Activated CD4-positive, alpha-beta memory T cell treated with anti-CD3 and anti-CD28 coated beads for 36 hours (primary cell): ENCODE data around the gene HOXD8. TPM values are rescaled to one million over a fixed set of nuclear protein-coding genes. Genes with fewer than 3 reads are reported as not detected.

ENCODE experiments used
- CTCF ChIA-PET: fragments of 350-600 bp; sonication (Branson Sonifier 250); formaldehyde crosslinking; loops from one replicate; lab custom pipeline; 2021; ENCODE audit warnings: antibody characterized with exemption, inconsistent platforms; lab: Charles Lee
- POLR2A ChIA-PET: fragments of 350-600 bp; sonication (Branson Sonifier 250); formaldehyde crosslinking; loops from one replicate; lab custom pipeline; 2021; ENCODE audit warnings: antibody characterized with exemption; lab: Charles Lee
- DNase-seq: peaks from one replicate; pipeline ENCODE4 v3.0.0-alpha.2; 2020
- H3K27ac Mint-ChIP-seq: one replicate; pipeline ENCODE4 v1.8.0; 2021; ENCODE audit warnings: mixed read lengths
- H3K27me3 Mint-ChIP-seq: one replicate; pipeline ENCODE4 v1.8.0; 2021; ENCODE audit warnings: mixed read lengths
- H3K36me3 Mint-ChIP-seq: one replicate; pipeline ENCODE4 v1.8.0; 2021; ENCODE audit warnings: mixed read lengths
- H3K4me1 Mint-ChIP-seq: one replicate; pipeline ENCODE4 v1.8.0; 2021; ENCODE audit warnings: low read depth, mixed read lengths
- H3K4me3 Mint-ChIP-seq: one replicate; pipeline ENCODE4 v1.8.0; 2021; ENCODE audit warnings: mild to moderate bottlenecking, mixed read lengths
- H3K9me3 Mint-ChIP-seq: one replicate; pipeline ENCODE4 v1.8.0; 2021; ENCODE audit warnings: mixed read lengths
- intact Hi-C: fragments of 100-400 bp; cut with micrococcal nuclease; formaldehyde crosslinking; loops from one replicate; pipeline ENCODE4 v1.15.1; 2023
- total RNA-seq, 2 experiments: library from RNA; stranded (reverse); gene quantifications; one replicate each; pipeline ENCODE4 v1.2.3, GENCODE V29; 2021

HOXD8 gene
- total RNA-seq, 2 experiments from 2014 or later, result not detected

DNA sequence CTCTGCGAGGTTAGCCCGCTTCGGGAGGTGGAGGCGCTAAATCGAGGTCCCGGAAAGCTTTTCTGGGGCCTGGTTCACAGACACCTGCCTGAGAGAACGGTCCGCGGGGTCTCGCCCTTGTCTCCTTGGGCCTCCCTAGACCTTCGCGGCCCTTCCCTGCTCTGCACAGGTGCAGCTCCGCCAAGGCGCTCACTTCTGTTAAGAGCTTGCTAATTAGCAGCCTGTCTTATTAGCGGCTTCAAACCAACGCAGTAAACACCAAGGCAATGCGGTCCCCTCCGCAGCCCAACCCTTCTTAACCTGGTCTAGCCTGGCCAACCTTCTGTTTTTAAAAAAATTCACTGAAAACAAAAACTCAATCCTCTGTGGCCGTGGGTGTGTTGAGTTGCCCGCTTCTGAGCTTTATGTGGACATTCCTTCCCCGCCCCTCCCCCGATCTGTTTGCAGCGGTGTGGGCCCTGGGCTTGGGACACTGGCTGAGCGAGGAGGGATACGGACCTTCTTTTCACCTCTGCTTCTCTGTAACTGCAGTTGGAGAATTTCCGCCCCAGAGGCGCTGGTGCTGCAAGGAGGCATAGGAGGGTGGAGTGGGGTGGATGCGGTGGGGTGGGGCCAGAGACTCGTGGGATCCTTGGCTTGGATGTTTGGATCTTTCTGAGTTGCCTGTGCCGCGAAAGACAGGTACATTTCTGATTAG, 18.4 kb downstream of the HOXD8 start:
- H3K36me3 Mint-ChIP-seq, result no peaks in the 10 kb centered on the region
- H3K4me3 Mint-ChIP-seq, result no peak overlapping the region
- H3K27me3 Mint-ChIP-seq, result peaks cover 80% of the 10 kb centered on the region
- ChIA-PET CTCF (interaction anchor here (10.6 kb wide), 1 partner anchor 308 kb away, joined by 108 read pairs; no protein-coding TSS in a partner anchor), POLR2A (no interaction called here)
- intact Hi-C loops, result no loop called here
- peaks cover 7% of the 10 kb centered on the region for H3K4me1 Mint-ChIP-seq
- no peaks in the 10 kb centered on the region for H3K9me3 Mint-ChIP-seq
- no peak for DNase-seq
- no peak overlapping the region for H3K27ac Mint-ChIP-seq

GRCh38 chr2:176148751-176149421, 19.4 kb downstream of the HOXD8 start:
- Mint-ChIP-seq H3K27ac (no peak overlapping the region), H3K4me1 (peaks cover 7% of the 10 kb centered on the region), H3K4me3 (no peak overlapping the region), H3K36me3 (no peaks in the 10 kb centered on the region), H3K27me3 (peaks cover 83% of the 10 kb centered on the region), H3K9me3 (no peaks in the 10 kb centered on the region)
- ChIA-PET POLR2A (no interaction called here), CTCF (no interaction called here)
- intact Hi-C loops, result no loop called here
- DNase-seq, result no peak

DNA sequence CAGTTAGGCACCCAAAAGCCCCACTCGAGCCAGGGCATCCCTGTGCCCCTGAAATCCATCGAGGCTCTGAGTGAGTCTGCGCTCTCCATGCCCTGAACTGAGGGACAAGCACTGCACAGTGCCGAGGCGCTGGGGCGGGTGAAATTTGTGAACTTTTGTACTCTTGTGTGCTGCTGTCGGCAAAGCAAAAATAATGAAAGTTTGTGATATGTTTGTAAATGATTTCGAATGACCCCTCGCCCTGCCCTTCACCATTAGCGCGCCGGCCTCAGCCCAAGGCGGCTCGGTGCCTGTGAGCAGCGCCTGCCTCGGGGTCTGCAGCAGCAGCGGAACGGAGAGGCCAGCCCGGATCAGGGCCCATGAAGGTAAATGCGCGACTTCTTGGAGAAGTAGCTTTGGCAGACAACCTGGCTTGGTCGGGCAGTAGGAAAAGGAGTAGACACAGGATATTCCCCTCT, 20.0 kb downstream of the HOXD8 start:
- Mint-ChIP-seq H3K4me3 (no peak overlapping the region), H3K9me3 (no peaks in the 10 kb centered on the region), H3K27ac (no peak overlapping the region), H3K4me1 (peaks cover 7% of the 10 kb centered on the region), H3K36me3 (no peaks in the 10 kb centered on the region), H3K27me3 (peaks cover 83% of the 10 kb centered on the region)
- no peak for DNase-seq
- intact Hi-C loops, result no loop called here
- ChIA-PET CTCF (no interaction called here), POLR2A (no interaction called here)

GRCh38 chr2:176149939-176150583, 20.6 kb downstream of the HOXD8 start:
- no peaks in the 10 kb centered on the region for H3K9me3 Mint-ChIP-seq
- DNase-seq, result no peak
- H3K36me3 Mint-ChIP-seq, result no peaks in the 10 kb centered on the region
- CTCF ChIA-PET, result interaction anchor here (1.3 kb wide), 1 partner anchor 305 kb away, joined by 6 read pairs; no protein-coding TSS in a partner anchor
- peaks cover 7% of the 10 kb centered on the region for H3K4me1 Mint-ChIP-seq
- H3K27me3 Mint-ChIP-seq, result peaks cover 81% of the 10 kb centered on the region
- POLR2A ChIA-PET, result no interaction called here
- intact Hi-C loops, result no loop called here
- H3K27ac Mint-ChIP-seq, result no peak overlapping the region
- no peak overlapping the region for H3K4me3 Mint-ChIP-seq

DNA sequence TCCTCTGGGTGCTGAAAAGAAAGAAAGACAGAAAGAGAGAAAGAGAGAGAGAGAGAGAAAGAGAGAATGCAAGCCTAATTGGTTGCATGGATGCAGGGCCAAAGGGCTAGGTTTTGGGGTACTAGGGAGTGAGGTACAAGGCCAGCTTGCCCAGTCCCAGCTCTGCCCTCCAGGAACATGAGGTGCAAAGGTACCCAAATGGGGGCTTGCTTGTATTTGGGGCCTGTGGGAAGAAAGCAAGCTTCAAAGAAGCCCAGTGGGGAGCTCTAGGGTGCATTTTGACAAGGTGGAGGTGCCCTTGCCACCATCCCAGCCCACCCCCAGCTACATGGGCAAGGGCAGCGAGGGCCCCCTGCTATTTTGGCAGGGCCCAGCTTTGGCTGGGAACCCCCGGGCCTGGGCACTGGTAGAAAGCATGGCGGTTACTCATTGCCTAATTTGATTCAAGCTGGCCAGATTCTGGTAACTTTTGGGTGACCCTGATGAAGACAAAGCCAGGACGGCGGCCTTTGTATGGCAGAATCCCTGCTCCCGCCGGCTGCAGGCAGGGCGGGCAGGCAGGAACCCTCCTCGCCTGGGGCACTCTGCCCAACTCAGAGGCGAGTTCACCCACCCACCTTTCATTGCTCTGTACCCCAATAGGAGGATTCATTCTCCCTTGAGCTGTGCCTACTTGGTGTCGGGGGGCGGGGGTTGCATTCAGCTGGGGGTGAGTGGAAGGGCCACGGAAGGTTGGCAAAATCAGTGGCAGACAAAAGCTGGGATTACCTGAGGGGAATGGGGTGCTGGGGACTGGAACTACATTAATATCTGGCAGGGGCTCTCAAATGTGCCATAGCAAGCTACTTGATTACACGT, 21.3 kb downstream of the HOXD8 start:
- Mint-ChIP-seq H3K27me3 (peaks cover 82% of the 10 kb centered on the region), H3K4me1 (peaks cover 7% of the 10 kb centered on the region), H3K27ac (no peak overlapping the region), H3K36me3 (no peaks in the 10 kb centered on the region), H3K4me3 (no peak overlapping the region), H3K9me3 (no peaks in the 10 kb centered on the region)
- POLR2A ChIA-PET, result no interaction called here
- no peak for DNase-seq
- CTCF ChIA-PET, result interaction anchor here (0.6 to 1.3 kb wide), 4 partner anchors 24 to 304 kb away, joined by 3 to 6 read pairs (median 3); no protein-coding TSS in a partner anchor
- intact Hi-C loops, result no loop called here

- DNase-seq, result no peak
- Mint-ChIP-seq H3K27ac (no peak within 1 kb of the TSS), H3K27me3 (peaks cover 76% of the 10 kb centered on the region), H3K4me3 (no peak within 1 kb of the TSS), H3K9me3 (no peaks in the 10 kb centered on the region), H3K4me1 (peaks cover 8% of the 10 kb centered on the region), H3K36me3 (no peaks in the 10 kb centered on the region)
- CTCF ChIA-PET, result interaction anchor here (0.7 kb wide), 2 partner anchors 25 to 54 kb away, joined by 3 read pairs; no protein-coding TSS in a partner anchor
- intact Hi-C loops, result no loop called here
- POLR2A ChIA-PET, result no interaction called here
These were observed 22.2 kb downstream of the HOXD8 start, which contains the start of gene HOXD4 for GRCh38 chr2:176151442-176152287. TSS of gene HOXD4 (plus strand) at chr2:176151550. CDS start at chr2:176151634, 84 bp downstream.

DNA sequence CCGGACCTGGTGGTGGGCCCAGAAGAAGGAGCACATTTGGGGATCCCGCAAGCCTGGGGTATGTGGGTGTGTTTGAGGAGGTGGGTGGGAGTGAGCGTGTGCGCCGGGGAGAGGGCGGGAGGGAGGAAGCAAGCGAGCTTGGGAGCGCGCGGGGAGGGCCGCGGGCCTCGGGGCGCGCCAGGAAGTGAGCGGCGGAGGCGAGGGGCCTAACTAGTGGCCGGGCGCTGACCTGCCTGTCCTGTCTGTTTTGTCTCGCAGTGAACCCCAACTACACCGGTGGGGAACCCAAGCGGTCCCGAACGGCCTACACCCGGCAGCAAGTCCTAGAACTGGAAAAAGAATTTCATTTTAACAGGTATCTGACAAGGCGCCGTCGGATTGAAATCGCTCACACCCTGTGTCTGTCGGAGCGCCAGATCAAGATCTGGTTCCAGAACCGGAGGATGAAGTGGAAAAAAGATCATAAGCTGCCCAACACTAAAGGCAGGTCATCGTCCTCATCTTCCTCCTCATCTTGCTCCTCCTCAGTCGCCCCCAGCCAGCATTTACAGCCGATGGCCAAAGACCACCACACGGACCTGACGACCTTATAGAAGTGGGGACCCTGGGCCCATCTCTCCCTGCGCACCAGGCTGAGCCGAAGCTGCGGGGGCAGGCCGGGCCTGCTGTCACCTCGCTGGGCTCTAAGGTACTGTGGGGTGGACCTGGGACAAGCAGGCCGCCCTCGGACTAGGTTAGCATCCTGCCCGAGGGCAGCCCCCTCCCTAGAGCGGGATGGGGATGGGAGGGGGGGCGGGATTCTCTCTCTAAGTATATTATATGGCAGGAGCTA, 23.1 kb downstream of the HOXD8 start:
- POLR2A ChIA-PET, result no interaction called here

GRCh38 chr2:176154576-176155252, 25.2 kb downstream of the HOXD8 start:
- H3K27ac Mint-ChIP-seq, result no peak overlapping the region
- ChIA-PET CTCF (interaction anchor here (0.9 to 1.8 kb wide), 6 partner anchors 11 to 400 kb away, joined by 3 to 5 read pairs (median 4); no protein-coding TSS in a partner anchor), POLR2A (no interaction called here)
- intact Hi-C loops, result no loop called here
- DNase-seq, result no peak
- H3K36me3 Mint-ChIP-seq, result peaks cover 4% of the 10 kb centered on the region
- H3K9me3 Mint-ChIP-seq, result no peaks in the 10 kb centered on the region
- H3K4me1 Mint-ChIP-seq, result peaks cover 15% of the 10 kb centered on the region
- H3K4me3 Mint-ChIP-seq, result no peak overlapping the region
- H3K27me3 Mint-ChIP-seq, result peaks cover 66% of the 10 kb centered on the region

More for the DNA sequence above, 23.1 kb downstream of the HOXD8 start:
- CTCF ChIA-PET, result interaction anchor here (1.4 kb wide), 1 partner anchor 9 kb away, joined by 3 read pairs; no protein-coding TSS in a partner anchor
- Mint-ChIP-seq H3K27me3 (peaks cover 73% of the 10 kb centered on the region), H3K4me1 (peaks cover 13% of the 10 kb centered on the region), H3K27ac (no peak overlapping the region), H3K36me3 (peaks cover 2% of the 10 kb centered on the region), H3K9me3 (no peaks in the 10 kb centered on the region), H3K4me3 (no peak overlapping the region)
- intact Hi-C loops, result no loop called here
- DNase-seq, result no peak

- Mint-ChIP-seq H3K9me3 (no peaks in the 10 kb centered on the region), H3K27me3 (peaks cover 64% of the 10 kb centered on the region), H3K4me3 (no peak overlapping the region), H3K4me1 (peaks cover 15% of the 10 kb centered on the region), H3K36me3 (peaks cover 4% of the 10 kb centered on the region), H3K27ac (no peak overlapping the region)
- DNase-seq, result no peak
- intact Hi-C loops, result no loop called here
- ChIA-PET CTCF (interaction anchor here (1.4 kb wide), 2 partner anchors 15 to 300 kb away, joined by 4 read pairs; no protein-coding TSS in a partner anchor), POLR2A (no interaction called here)
These were observed 26.0 kb downstream of the HOXD8 start for GRCh38 chr2:176155356-176156044.
